GM19099 (cell line): ENCODE data around the gene MYO1H.

Experiments
- POLR2A ChIP-seq: IDR thresholded peaks from 3 replicates; pipeline ENCODE4 v1.6.1; 2011; ENCODE audit warnings: low read depth; ENCODE audit not compliant: insufficient read length; ENCODE audit errors: extremely low read depth

The MYO1H gene

GRCh38 chr12:109488051-109488665 lies 140.5 kb downstream of the MYO1H start:
- TF ChIP-seq POLR2A: no peak

GRCh38 chr12:109489016-109489954 lies 141.6 kb downstream of the MYO1H start:
- no peak for TF ChIP-seq POLR2A

GRCh38 chr12:109489955-109490565 lies 142.4 kb downstream of the MYO1H start:
- TF ChIP-seq POLR2A: no peak

GRCh38 chr12:109491671-109492070 lies 144.0 kb downstream of the MYO1H start:
- TF ChIP-seq POLR2A: no peak

- TF ChIP-seq POLR2A: no peak
Measured at GRCh38 chr12:109492371-109492770, 144.7 kb downstream of the MYO1H start.

- no peak for TF ChIP-seq POLR2A
Measured at GRCh38 chr12:109493090-109493489, 145.4 kb downstream of the MYO1H start.

- TF ChIP-seq POLR2A: no peak
Measured at GRCh38 chr12:109493938-109494337, 146.2 kb downstream of the MYO1H start.

GRCh38 chr12:109494348-109494881 lies 146.7 kb downstream of the MYO1H start:
- no peak for TF ChIP-seq POLR2A

- no peak for TF ChIP-seq POLR2A
Measured at GRCh38 chr12:109495012-109495411, 147.3 kb downstream of the MYO1H start.

GRCh38 chr12:109496306-109496705 lies 148.6 kb downstream of the MYO1H start:
- TF ChIP-seq POLR2A: no peak

GRCh38 chr12:109497675-109498074 lies 150.0 kb downstream of the MYO1H start:
- TF ChIP-seq POLR2A: no peak
